Testis (tissue), 3 donors: Measurements from ENCODE around the gene RTP3. TPM values are rescaled to one million over a fixed set of nuclear protein-coding genes. Genes with fewer than 3 reads are reported as not detected.

ENCODE experiments used
- DNase-seq: peaks from one replicate; pipeline ENCODE4 v3.0.0-alpha.2; 2019
- H3K27ac ChIP-seq, 2 donors: fragments of 200-600 bp; sonication (generic); one replicate each; pipeline ENCODE4 v1.5.1; 2019
- H3K27me3 ChIP-seq: fragments of 200-600 bp; sonication (generic); one replicate; pipeline ENCODE4 v1.5.1; 2019
- H3K36me3 ChIP-seq: fragments of 200-600 bp; sonication (generic); one replicate; pipeline ENCODE4 v1.5.1; 2017; ENCODE audit warnings: low read depth; ENCODE audit errors: missing control alignments
- H3K4me1 ChIP-seq: fragments of 200-600 bp; sonication (generic); one replicate; pipeline ENCODE4 v1.5.1; 2019
- H3K4me3 ChIP-seq, 2 donors: fragments of 200-600 bp; sonication (generic); one replicate each; pipeline ENCODE4 v1.5.1; 2017 to 2019
- H3K9me3 ChIP-seq: fragments of 200-600 bp; sonication (generic); one replicate; pipeline ENCODE4 v1.5.1; 2017
- POLR2A ChIP-seq: fragments of 450-650 bp; IDR thresholded peaks from one replicate; pipeline ENCODE4 v1.6.1; 2017; ENCODE audit warnings: antibody characterized with exemption, mild to moderate bottlenecking, moderate library complexity
- WGBS, 2 donors: methylation state at CpG; one replicate each; pipeline ENCODE4 v1.1.5; 2018; 5-methylcytosine and 5-hydroxymethylcytosine counted together
- intact Hi-C: fragments of 100-400 bp; cut with DNase I; formaldehyde crosslinking; loops from one replicate; pipeline ENCODE4 v1.15.1; 2023; ENCODE audit warnings: low total_unique reads
- polyA plus RNA-seq: library from polyadenylated mRNA; stranded (reverse); fragments of 350-450 nt; fragmentation: Illumina TruSeq; extraction: RNeasy Lipid Tissue Mini Kit (QIAGEN cat#74804); gene quantifications from one replicate; pipeline ENCODE4 v1.2.3, GENCODE V29; 2014; ENCODE audit warnings: low read depth, low replicate concordance; ENCODE audit not compliant: insufficient read depth
- total RNA-seq, 2 donors: library from RNA; depleted of rRNA; stranded (reverse); fragments of >200 nt; gene quantifications; one replicate each; pipeline ENCODE4 v1.2.3, GENCODE V29; 2016
- TF ChIP-seq, protein P1 (sequence below), 3 experiments: fragments of 450-650 bp in 2 of 3; fragments of 200-600 bp in 1 of 3; sonication (generic) in 1 of 3; IDR thresholded peaks; one replicate each; pipeline ENCODE4 v1.5.1; 2016 to 2019; ENCODE audit warnings: antibody characterized with exemption in 3 of 3, mild to moderate bottlenecking in 2 of 3, moderate library complexity in 1 of 3

RTP3 gene
- total and polyA plus RNA-seq, 3 donors from 2014 or later = 0.50 to 2.0 (median 1.1) TPM

DNA sequence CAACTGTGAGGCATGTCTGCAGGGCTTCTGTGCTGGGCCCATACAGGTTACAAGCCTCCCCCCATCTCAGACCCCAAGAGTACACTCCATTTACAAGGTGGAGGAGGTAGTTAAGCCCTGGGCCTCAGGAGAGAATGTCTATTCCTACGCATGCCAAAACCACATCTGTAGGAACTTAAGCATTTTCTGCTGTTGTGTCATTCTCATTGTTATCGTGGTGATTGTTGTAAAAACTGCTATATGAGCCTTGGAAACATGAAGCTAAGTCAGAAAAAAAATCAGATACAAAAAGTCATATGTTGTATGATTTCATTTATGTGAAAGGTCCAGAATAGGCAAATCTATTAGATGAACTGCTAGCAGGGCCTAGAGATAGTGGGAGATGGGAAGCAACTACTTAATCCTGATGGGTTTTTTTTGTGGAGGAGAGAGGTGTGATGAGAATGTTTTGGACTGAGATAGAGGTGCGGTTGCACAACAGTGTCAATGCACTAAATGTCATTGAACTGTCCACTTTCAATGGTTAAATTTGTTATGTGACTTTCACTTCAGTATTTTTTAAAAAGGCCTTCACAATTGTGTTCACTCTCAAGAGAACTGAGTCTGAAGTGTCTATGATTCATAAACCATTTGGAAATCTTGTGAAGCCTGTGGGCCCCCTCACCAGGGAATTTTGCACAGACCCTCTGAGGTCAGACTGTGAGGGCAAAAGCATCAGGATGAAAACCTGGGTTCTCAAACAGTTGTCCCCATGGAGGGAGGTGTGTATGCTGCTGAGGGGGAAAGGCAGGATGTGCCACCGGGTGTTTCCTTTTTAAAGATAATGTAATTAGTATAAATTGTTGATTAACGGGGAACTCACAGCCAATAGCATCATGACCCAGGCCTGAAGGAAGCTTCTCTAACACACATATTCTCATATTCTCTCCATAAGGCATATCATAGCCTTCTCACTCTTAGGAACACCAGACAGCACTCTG is 3.2 kb downstream of the RTP3 start:
- intact Hi-C loops = no loop called here
- Histone ChIP-seq H3K4me3 (no peak overlapping the region), H3K9me3 (no peaks in the 10 kb centered on the region), H3K27ac (no peak overlapping the region), H3K4me1 (no peaks in the 10 kb centered on the region), H3K36me3 (no peaks in the 10 kb centered on the region), H3K27me3 (no peaks in the 10 kb centered on the region)
- WGBS, 2 donors = 79 to 82% methylated on average over 5 of the region's 5 CpGs
- no peak for DNase-seq
- TF ChIP-seq, protein P1, sequence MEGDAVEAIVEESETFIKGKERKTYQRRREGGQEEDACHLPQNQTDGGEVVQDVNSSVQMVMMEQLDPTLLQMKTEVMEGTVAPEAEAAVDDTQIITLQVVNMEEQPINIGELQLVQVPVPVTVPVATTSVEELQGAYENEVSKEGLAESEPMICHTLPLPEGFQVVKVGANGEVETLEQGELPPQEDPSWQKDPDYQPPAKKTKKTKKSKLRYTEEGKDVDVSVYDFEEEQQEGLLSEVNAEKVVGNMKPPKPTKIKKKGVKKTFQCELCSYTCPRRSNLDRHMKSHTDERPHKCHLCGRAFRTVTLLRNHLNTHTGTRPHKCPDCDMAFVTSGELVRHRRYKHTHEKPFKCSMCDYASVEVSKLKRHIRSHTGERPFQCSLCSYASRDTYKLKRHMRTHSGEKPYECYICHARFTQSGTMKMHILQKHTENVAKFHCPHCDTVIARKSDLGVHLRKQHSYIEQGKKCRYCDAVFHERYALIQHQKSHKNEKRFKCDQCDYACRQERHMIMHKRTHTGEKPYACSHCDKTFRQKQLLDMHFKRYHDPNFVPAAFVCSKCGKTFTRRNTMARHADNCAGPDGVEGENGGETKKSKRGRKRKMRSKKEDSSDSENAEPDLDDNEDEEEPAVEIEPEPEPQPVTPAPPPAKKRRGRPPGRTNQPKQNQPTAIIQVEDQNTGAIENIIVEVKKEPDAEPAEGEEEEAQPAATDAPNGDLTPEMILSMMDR (IDR thresholded peaks at IDR 0.05) = no peak
- no peak for TF ChIP-seq POLR2A

- WGBS, 2 donors = 88 to 95% methylated on average over 4 of the region's 4 CpGs
- intact Hi-C loops = no loop called here
- Histone ChIP-seq H3K36me3 (no peaks in the 10 kb centered on the region), H3K9me3 (no peaks in the 10 kb centered on the region), H3K27me3 (no peaks in the 10 kb centered on the region), H3K4me1 (no peaks in the 10 kb centered on the region), H3K27ac (no peak overlapping the region), H3K4me3 (no peak overlapping the region)
- TF ChIP-seq, protein P1 (IDR thresholded peaks at IDR 0.05) = no peak
- TF ChIP-seq POLR2A = no peak
- no peak for DNase-seq
These were observed 3.9 kb downstream of the RTP3 start for GRCh38 chr3:46501702-46502101.

- no peaks in the 10 kb centered on the region for H3K9me3 ChIP-seq
- WGBS, 2 donors = 82 to 84% methylated on average over 7 of the region's 7 CpGs
- H3K27me3 ChIP-seq = no peaks in the 10 kb centered on the region
- H3K36me3 ChIP-seq = no peaks in the 10 kb centered on the region
- intact Hi-C loops = no loop called here
- DNase-seq = no peak
- H3K4me1 ChIP-seq = no peaks in the 10 kb centered on the region
- no peak overlapping the region for H3K4me3 ChIP-seq
- no peak overlapping the region for H3K27ac ChIP-seq
- TF ChIP-seq, protein P1 (IDR thresholded peaks at IDR 0.05) = no peak
- TF ChIP-seq POLR2A = no peak
These were observed 5.6 kb downstream of the RTP3 start for GRCh38 chr3:46503200-46503874.

- DNase-seq = no peak
- Histone ChIP-seq H3K4me3 (no peak overlapping the region), H3K27ac (no peak overlapping the region), H3K4me1 (no peaks in the 10 kb centered on the region), H3K27me3 (no peaks in the 10 kb centered on the region), H3K36me3 (no peaks in the 10 kb centered on the region), H3K9me3 (no peaks in the 10 kb centered on the region)
- intact Hi-C loops = no loop called here
- WGBS, 2 donors = 77 to 85% methylated on average over 5 of the region's 5 CpGs
- TF ChIP-seq, protein P1 (IDR thresholded peaks at IDR 0.05) = no peak
- no peak for TF ChIP-seq POLR2A
These were observed 7.0 kb downstream of the RTP3 start for GRCh38 chr3:46504789-46505188.
